GM19467 (cell line): ENCODE measurements around the gene ZNHIT1.
"Not testable (repeated sequence)": the region's sequence is repeated elsewhere in the genome, so short reads cannot be mapped to it uniquely, and the experiment has no call there.

Experiments used
- ATAC-seq: cut with Tn5 transposase; IDR thresholded peaks from one replicate; pipeline ENCODE4 v1.9.1; 2021; ENCODE audit warnings: mild to moderate bottlenecking, moderate library complexity; ENCODE audit not compliant: unreplicated experiment

The ZNHIT1 gene

DNA sequence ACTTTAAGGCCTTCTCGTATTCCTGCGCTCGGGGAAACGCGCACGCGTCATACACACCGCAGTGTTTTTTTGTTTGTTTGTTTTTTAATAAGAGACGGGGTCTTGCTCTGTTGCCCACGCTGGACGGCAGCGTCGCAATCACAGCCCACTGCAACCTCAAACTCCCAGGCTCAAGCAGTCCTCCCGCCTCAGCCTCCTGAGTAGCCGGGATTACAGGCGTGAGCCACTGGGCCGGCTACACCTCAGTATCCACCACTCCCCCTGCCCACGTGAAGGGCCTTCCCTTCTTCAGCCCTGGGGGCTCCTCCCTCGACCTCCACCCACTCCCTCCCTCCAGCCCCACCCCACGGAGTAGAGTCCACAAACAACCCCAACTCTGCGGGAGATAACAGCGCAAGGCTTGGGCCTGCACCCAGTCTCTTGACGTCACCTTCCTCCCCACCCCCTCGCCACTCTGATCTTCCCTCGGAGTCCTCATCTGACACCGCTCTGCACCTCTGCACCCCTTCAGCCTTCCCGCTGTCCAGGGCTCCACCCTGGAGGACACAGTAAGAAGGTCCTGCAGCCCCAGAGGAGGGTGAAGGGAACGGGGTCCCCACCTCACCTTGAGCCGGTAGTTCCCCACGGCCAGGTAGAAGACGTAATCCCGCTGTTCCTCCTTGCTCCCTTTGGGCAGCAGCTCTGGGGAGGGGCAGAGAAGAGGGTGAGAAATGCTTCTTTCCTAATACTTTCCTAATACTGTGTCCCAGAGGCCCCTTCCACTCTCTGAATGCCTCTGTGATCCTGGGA lies 22.5 kb downstream of the ZNHIT1 start:
- ATAC-seq = no peak

DNA sequence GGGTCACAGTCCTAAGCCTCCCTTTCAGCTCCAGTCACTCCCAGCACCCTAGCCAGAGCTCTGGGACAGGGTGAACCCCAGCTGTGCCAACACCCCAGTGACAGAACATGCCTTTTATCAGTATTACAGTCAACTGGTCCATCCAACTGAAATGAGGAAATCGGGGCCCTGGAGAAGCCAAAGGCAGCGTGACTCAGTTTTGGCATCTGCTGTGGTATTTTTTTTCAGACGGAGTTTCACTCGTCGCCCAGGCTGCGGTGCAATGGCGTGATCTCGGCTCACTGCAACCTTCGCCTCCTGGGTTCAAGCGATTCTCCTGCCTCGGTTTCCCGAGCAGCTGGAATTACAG lies 23.0 kb downstream of the ZNHIT1 start:
- no peak for ATAC-seq

DNA sequence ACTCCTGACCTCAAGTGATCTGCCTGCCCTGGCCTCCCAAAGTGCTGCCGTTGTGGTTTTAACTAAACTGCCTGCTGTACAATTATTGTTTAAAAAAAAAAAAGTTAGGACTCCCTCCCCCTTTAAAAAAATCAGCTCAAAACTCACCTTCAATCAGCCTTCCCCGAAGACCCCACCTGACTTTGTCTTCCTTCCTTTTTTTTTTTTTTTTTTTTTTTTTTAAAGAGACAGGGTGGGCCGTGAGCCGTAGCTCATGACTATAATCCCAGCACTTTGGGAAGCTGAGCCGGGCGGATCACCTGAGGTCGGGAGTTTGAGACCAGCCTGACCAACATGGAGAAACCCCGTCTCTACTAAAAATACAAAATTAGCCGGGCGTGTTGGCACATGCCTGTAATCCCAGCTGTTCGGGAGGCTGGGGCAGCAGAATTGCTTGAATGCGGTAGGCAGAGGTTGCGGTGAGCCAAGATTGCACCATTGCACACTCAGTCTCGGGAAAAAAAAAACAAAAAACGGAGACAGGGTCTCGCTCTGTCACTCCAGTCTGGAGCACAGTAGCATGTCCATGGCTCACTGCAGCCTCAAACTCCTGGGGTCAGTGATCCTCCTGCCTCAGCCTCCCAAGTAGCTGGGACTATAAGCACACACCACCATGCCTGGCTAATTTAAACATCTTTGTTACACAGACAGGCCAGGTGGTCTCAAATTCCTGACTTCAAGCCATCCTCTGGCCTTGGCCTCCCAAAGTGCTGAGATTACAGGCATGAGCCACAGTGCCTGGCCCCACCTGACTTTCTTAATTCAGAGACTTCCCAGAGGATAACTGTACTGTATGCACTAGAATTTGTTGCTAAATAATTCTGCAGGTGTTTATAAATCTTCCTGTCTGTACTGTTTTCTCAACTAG lies 23.7 kb downstream of the ZNHIT1 start:
- ATAC-seq = no peak

DNA sequence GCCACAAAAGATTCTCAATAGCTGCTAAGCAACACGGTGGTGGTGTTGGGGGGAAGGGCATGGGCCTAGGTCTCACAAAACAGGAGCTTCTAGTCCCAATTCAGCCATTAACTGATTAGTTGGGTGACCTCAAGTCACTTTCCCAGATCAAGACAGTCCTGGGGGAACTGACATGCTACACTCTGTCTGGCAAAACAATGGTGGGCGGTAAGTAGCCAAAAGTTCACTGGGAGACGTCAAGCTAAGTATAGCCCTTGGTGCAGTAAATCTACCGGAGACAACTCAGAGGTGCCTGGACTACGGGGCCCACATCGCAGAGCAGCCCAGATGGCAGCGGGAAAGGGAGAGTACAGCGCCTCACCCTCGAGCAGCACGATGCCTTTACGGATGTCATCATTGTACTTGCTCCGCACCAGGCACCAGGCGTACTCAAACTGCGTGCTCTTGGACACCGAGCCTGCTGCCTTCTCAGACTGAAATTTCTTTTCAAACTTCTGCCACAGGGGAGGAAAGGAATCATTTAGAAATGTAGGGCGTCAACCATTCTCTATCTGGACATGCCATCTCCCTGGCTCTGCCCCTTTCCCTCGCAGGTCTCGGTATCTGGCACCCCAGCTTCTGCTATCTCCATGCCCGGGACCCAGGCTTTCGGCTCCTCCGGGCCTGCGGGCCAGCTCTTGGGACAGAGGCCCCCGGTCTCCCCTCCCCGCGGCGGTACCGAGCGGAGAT lies 25.8 kb downstream of the ZNHIT1 start:
- no peak for ATAC-seq

DNA sequence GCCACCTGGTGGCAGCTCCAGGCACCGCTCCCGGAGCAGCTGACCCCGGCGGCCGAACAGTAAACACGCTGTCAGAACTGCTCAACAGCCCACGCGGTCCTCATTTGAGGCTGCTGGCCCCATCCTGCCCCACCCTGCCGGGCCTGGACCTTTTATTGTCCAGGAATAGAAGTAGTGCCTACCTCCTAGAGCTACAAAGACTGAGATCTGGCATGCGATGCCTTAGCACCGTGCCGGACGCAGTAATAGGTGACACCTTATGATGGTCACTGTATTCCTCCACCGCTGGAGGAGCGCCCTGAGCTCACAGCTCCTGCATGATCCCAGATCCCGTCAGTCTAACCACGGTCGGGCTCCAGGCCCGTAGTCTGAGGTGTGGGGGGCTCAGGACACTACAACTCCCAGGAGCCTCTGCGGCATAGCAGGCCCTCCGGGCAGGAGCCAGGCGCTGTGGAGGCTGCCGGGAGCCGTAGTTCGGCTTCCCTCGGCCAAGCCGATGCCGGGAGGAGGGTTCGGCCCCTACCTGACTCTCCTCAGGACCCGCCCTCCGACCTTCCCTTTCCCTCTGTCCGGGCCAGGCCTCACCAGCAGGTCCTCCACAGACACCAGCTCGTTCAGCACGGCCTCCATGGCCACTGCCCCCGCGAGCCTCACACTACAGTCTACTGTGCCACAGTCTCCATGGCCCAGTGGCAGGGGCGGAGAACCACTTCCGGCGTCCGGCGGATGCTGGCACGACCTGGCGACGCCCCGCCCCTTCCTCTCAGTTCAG lies 26.6 kb downstream of the ZNHIT1 start, which contains the start of gene FIS1:
Gene FIS1 (minus strand): TSS at position 707 of the 772 bp plus-strand sequence. CDS start 77 bp downstream, at position 630.
- ATAC-seq = peak; percentile 84

DNA sequence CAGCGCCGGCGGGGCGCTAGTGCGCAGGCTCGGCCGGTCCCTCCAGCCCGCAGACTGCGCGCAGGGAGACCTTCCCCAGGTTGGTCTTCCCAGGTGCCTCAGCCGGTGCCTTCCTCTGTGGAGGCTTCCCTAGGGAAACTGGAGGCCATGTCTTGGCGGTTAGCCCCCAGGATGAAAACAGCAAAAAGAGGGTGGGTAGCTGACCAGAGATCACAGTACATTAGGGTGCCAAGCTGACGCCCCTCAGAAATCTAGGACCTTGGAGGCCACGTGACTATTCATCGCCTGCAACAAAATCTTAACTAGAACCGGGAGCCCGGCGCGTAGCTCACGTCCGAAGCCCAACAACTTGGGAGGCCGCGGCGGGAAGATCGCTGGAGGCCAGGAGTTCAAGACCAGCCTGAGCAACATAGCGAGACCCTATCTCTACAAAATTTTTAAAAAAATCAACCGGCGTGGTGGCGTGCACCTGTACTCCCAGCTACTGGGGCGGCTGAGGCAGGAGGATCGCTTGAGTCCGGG lies 27.2 kb downstream of the ZNHIT1 start:
- no peak for ATAC-seq

DNA sequence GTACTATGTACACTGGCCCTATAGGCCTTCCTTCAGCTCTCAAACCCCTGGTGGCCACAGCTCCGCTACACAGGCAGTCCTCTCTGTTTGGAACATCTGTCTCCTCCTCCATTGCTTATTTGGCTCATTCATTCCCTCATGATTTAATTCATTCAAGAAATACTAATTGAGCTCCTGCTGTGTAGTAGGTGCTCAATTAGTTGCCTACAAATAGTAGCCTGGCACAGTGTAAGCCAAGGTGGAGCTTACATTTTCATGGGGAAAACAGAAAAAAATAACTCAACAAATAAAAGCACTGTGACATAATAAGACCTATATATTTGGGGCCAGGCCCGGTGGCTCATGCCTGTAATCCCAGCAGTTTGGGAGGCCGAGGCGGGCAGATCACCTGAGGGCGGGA lies 30.3 kb downstream of the ZNHIT1 start:
- ATAC-seq = no peak

DNA sequence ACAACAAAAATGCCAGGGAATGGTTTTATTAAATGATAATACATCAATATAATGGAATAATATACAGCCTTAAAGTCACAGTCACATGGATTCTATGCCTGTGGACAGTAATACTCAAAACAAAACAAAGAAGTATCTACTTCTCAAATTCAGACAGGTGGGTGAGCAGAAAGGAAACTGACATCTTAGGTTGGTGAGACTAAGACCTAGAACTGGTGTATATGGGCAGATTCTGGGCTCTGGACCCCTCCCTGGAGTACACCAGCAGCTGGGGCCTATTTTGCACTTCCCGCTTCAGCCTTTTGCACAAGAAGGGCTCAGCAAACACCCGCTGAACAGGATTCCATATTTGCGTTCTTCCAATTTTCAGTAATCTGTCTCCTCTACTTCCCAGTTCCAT lies 32.4 kb downstream of the ZNHIT1 start:
- no peak for ATAC-seq

DNA sequence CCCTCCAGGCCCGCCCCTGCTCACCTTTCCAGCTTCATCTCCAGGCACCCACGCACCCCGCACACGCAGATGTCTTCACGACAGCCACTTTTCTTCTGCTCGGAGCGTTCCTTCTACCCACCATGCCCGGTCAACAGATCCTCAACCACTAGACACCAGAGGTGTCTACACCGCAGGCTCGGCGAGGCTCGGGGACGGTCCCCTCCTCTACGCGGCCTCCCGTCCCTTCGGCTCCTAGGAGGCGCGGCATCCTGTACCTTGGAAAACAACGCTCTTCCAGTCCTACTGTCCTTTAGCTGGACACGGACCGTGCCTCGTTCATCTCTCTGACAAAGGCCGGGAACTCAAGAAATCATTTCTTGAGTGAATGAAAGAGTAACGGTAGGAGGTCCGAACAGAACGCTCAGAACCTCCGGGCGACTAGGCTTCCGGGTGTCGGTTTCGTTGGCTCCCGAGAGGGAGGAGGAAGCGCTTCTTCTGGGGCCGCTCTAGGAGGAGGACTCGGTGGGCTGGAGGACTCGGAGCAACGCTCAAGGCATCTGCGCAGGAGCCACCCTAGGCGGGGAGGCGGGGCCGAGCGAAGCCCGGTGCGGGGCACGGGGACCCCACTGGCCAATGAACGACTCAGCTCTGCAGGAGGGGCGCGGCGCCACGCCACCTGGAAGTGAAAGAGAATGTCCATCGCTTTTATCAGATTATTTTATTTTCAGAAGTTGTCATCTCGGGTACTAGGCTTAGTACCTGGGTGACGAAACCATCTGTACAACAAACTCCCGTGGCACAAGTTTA lies 34.1 kb downstream of the ZNHIT1 start:
- peak; percentile 98 for ATAC-seq

DNA sequence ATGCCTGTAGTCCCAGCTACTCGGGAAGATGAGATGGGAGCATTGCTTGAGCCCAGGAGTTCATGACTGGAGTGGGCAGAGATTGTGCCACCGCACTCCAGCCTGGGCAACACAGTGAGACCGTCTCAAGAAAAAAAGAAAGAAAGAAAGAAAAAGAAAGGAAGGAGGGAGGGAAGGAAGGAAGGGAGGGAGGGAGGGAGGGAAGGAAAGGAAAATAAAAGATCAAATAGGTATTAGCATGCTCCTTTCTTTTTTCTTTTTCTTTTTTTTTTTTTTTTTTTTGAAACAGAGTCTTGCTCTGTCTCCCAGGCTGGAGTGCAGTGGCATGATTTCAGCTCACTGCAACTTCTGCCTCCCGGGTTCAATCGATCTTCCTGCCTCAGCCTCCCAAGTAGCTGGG lies 35.2 kb downstream of the ZNHIT1 start:
- not testable (repeated sequence) for ATAC-seq

DNA sequence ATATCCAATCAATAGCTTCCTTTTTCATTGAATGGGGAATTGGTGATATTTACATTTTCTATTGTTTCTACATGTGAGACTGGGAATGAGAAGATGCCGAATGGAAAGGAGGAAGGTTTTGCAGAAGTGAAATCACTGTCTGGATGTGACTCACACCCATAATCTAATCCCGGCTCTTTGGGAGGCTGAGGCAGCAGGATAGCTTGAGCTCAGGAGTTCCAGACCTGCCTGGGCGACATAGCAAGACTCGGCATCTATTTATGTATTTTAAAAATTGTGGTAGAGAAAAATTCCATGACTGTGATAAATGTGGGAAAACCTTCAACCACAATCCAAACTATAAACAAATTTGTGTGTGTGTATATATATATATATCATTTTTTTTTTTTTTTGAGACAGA lies 37.8 kb downstream of the ZNHIT1 start:
- ATAC-seq = no peak

DNA sequence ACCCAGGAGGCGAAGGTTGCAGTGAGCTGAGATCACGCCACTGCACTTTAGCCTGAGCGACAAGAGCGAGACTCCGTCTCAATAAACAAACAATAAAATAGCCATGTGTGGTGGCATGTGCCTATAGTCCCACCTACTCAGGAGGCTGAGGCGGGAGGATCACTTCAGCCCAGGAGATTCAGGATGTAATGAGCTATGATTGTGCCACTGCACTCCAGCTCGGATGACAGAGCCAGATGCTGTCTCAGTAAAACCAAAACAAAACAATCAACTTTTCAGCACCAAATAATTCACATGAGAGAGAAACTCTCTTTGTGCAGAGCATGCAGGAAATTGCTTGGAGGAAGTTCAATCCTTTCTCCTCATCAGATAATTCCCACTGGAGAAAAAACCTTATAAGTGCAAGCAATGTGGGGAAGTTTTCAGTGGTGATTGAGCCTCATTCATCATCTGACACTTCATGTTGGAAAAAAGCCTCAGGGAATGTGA lies 40.3 kb downstream of the ZNHIT1 start:
- ATAC-seq = no peak

DNA sequence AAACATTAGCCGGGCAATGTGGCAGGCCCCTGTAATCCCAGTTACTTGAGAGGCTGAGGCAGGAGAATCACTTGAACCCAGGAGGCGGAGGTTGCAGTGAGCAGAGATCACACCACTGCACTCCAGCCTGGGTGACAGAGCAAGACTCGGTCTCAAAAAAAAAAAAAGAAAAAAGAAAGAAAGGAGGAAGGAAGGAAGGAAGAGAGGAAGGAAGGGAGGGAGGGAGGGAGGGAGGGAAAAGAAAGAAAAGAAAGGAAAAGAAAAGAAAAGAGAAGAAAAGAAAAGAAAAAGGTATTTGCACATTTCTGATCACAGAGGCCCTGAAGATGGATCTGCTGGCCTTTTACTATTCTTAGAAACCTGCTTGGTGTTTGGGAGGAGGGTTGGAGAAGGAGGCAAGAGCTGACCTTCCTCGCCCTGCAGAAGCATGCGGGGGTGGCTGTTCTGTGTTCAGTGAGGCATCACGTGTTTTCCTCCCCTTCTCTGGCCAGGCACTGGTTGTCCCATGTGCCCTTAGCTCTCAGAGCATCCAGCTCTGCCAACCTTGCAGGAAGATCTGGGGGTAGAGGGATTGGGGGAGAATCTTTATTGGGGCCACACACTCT lies 46.2 kb downstream of the ZNHIT1 start:
- not testable (repeated sequence) for ATAC-seq

DNA sequence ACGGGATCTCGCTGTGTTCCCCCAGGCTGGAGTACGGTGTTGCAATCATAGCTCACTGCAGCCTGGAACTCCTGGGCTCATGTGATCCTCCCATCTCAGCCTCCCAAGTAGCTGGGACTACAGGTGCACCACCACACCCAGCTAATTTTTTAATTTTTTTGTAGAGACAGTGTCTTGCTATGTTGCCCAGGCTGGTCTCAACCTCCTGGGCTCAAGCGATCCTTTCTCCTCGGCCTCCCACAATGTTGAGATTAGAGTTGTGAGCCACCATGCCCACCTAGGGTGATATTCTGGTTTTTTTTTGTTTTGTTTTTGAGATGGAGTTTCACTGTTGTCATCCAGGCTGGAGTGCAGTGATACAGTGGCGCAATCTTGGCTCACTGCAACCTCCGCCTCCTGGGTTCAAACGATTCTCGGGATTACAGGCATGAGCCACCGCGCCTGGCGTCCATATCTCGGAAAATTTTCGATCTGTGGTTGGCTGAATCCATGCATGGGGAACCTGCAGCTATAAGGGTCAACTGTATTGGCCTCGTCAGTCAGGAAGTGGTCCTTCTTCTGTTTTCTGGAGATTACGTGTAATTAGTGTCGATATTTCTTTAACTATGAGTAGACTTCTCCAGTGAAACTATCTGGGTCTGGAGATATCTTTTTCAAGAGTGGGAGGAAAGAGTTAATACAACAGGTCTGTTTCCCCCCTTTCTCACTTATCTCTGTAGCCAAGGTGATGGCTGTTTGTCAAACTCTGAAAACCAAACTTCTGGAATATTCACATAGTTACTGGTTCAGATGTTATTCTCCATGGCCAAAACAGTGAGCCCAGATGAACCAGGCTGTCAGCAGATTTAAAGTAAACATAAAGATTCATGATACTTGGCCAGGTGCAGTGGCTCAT lies 47.9 kb downstream of the ZNHIT1 start:
- no peak for ATAC-seq

DNA sequence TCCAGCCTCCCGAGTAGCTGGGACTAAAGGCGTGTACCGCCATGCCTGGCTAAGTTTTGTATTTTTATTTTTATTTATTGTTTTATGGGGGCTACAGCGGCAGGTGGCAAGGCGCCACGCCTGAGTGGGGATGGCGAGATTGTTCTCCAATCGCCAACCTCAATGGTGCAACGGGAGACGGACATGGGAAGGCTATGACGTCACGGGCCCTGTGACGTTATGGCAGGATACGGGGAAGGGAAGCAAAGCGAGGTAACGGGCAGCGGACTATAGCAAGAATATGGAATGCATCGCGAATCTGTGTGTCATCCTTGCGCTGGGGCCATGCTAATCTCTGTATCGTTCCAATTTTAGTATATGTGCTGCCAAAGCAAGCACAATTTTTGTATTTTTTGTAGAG lies 51.7 kb downstream of the ZNHIT1 start:
- no peak for ATAC-seq

DNA sequence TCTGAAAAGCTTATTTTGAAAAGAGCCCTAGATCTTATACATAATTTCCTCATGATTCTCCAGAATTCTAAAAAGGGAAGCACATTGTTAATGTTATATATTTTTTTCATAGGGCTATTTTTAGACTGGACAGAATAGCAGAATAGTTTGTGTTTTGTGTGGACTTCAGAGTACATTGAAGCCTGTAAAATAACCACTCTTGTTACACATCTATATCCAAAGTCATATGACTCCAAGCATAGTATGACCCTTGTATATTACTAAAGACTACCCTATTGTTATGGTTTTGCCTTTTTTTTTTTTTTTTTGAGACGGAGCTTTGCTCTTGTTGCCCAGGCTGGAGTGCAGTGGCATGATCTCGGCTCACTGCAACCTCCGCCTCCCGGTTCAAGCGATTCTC lies 53.1 kb downstream of the ZNHIT1 start:
- no peak for ATAC-seq

DNA sequence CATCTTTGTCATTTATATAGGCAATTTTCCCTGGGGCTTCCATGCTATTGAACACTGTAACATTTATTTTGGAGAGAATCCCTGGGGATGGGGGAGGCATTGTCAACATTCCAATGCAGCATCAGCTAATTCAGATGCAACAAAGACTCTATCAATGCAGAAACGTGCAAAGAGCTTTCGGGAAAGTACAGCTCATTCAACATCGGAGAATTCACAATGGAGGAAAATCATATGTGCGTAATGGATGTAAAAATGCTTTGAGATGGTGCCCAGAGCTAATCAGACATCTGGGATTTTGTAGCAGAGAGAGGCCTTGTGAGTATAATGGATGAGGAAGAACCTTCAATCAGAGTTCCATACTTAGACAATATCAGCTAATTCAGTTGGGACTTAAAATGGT lies 55.2 kb downstream of the ZNHIT1 start:
- no peak for ATAC-seq
